ENCODE data around the gene SLC13A3. TPM values are rescaled to one million over a fixed set of nuclear protein-coding genes. Genes with fewer than 3 reads are reported as not detected.

SLC13A3 gene
- total and polyA plus RNA-seq, 2 of the 4 experiments (the other 2 are of a cell fraction), result 2.5 to 4.2 TPM

GRCh38 chr20:46584508-46584907 lies 66.8 kb downstream of the SLC13A3 start:
- Histone ChIP-seq H3K27ac (ENCODE audit: insufficient read depth, low read length) (no peak overlapping the region), H3K9me3 (ENCODE audit: control insufficient read depth, insufficient read depth, low read length) (no peaks in the 10 kb centered on the region), H2BK5ac (ENCODE audit: low read depth, low read length, poor library complexity, severe bottlenecking) (no peak overlapping the region), H3K79me1 (ENCODE audit: low read depth in 1 of 2, low read length in 2 of 2) (no peaks in the 10 kb centered on the region), H4K91ac (ENCODE audit: insufficient read depth, low read depth, low read length) (no peak overlapping the region), H3K4me3 (ENCODE audit: insufficient read depth, low read depth, low read length) (no peak overlapping the region), H2AFZ (replicated peaks; ENCODE audit: low read length, poor library complexity) (no peak overlapping the region), H2BK120ac (ENCODE audit: low read depth, low read length) (no peak overlapping the region), H3K23ac (ENCODE audit: low read depth, low read length) (no peak overlapping the region), H2BK15ac (ENCODE audit: low read depth, low read length) (no peak overlapping the region), H3K18ac (ENCODE audit: low read depth, low read length) (no peak overlapping the region), H3K4me2 (ENCODE audit: low read depth, low read length) (no peak overlapping the region), H3K14ac (replicated peaks; ENCODE audit: low read depth, low read length) (no peak overlapping the region), H4K20me1 (ENCODE audit: insufficient read depth, low read length) (no peaks in the 10 kb centered on the region), H3K9me1 (ENCODE audit: insufficient read depth, low read length) (no peaks in the 10 kb centered on the region), H2BK20ac (ENCODE audit: low read depth, low read length) (no peak overlapping the region), H2AK5ac (ENCODE audit: low read depth, low read length) (no peak overlapping the region), H3K4me1 (ENCODE audit: control insufficient read depth, insufficient read depth, low read length) (no peaks in the 10 kb centered on the region), H3K56ac (ENCODE audit: extremely low read depth, insufficient read depth, low read length) (no peak overlapping the region), H4K8ac (ENCODE audit: low read depth in 2 of 2, low read length in 2 of 2) (no peak overlapping the region), H3K9ac (ENCODE audit: low read depth, low read length) (no peak overlapping the region), H3K27me3 (ENCODE audit: control insufficient read depth, insufficient read depth, low read length) (no peaks in the 10 kb centered on the region), H3K4ac (ENCODE audit: low read depth, low read length) (no peak overlapping the region), H3K36me3 (ENCODE audit: control insufficient read depth, insufficient read depth, low read length) (no peaks in the 10 kb centered on the region), H4K5ac (ENCODE audit: low read depth, low read length) (no peak overlapping the region), H2AK9ac (replicated peaks; ENCODE audit: low read depth, low read length, poor library complexity) (no peak overlapping the region)
- ChIA-PET CTCF (no interaction called here), POLR2A (ENCODE audit: unreplicated experiment) (no interaction called here)
- WGBS, 2 experiments (ENCODE audit: extremely low coverage in 2 of 2, insufficient read length in 1 of 2), result no CpG with 5 or more reads among the region's 2 CpGs
- in situ Hi-C loops (cut with MboI; ENCODE audit: low sequenced_read_pairs), result no loop called here
- TF ChIP-seq MXI1 (IDR thresholded peaks at IDR 0.05; ENCODE audit: borderline replicate concordance, low read depth, low read length) (no peak), CHD1 (IDR thresholded peaks at IDR 0.05; ENCODE audit: low read depth, low read length) (no peak), FOS (IDR thresholded peaks at IDR 0.05; ENCODE audit: low read depth, low read length) (no peak), RFX5 (IDR thresholded peaks at IDR 0.05; ENCODE audit: low read depth, low read length) (no peak), BHLHE40 (IDR thresholded peaks at IDR 0.05; ENCODE audit: low read depth, low read length) (no peak), RCOR1 (IDR thresholded peaks at IDR 0.05; ENCODE audit: insufficient replicate concordance, low read length) (no peak), SMC3 (IDR thresholded peaks at IDR 0.05; ENCODE audit: low read depth, low read length) (no peak), USF2 (IDR thresholded peaks at IDR 0.05; ENCODE audit: low read depth, low read length) (no peak), CEBPB (IDR thresholded peaks at IDR 0.05; ENCODE audit: low read depth, low read length) (no peak), MAZ (IDR thresholded peaks at IDR 0.05; ENCODE audit: borderline replicate concordance, low read depth, low read length) (no peak), ELK1 (IDR thresholded peaks at IDR 0.05; ENCODE audit: borderline replicate concordance, low read depth, low read length) (no peak), RAD21 (IDR thresholded peaks at IDR 0.05; ENCODE audit: low read length) (no peak)
- TF ChIP-seq, protein P1, sequence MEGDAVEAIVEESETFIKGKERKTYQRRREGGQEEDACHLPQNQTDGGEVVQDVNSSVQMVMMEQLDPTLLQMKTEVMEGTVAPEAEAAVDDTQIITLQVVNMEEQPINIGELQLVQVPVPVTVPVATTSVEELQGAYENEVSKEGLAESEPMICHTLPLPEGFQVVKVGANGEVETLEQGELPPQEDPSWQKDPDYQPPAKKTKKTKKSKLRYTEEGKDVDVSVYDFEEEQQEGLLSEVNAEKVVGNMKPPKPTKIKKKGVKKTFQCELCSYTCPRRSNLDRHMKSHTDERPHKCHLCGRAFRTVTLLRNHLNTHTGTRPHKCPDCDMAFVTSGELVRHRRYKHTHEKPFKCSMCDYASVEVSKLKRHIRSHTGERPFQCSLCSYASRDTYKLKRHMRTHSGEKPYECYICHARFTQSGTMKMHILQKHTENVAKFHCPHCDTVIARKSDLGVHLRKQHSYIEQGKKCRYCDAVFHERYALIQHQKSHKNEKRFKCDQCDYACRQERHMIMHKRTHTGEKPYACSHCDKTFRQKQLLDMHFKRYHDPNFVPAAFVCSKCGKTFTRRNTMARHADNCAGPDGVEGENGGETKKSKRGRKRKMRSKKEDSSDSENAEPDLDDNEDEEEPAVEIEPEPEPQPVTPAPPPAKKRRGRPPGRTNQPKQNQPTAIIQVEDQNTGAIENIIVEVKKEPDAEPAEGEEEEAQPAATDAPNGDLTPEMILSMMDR (conservative IDR thresholded peaks at IDR 0.05; ENCODE audit: low read depth, low read length), result no peak
- DNase-seq (no peak), ATAC-seq (ENCODE audit: low read depth) (no peak)
- dilution Hi-C loops (cut with HindIII; ENCODE audit: low sequenced_read_pairs, unreplicated experiment), result no loop called here
- BruUV-seq (replicated peaks), result no TSS peak
- intact Hi-C loops (cut with micrococcal nuclease), result no loop called here
